ENCODE measurements around the gene SLC26A6.

SLC26A6 gene

DNA sequence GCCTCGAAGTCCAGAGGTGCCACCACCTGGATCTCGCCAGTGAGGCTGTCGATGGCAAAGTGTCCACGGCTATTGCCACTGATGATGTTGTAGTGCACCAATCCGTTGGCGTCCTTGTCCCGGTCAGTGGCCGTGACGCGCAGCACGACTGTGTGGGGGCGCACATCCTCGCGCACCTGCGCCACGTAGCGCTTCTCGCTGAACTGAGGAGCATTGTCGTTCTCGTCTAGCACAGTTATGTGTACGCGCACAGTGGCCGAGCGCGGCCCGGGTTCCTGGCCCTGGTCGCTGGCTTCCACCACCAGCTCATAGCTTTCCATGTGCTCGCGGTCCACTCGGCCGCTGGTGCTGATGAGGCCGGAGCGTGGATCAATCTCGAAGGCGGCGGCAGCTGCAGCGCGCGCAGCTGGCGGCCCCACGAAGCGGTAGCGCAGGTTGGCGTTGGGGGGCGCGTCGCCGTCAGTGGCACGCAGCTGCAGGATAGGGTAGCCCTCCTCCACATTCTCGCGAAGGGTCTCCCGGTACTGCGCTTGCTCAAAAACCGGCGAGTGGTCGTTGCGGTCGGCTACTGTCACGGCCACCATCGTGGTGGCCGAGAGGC lies 25.6 kb upstream of the SLC26A6 start:
- no peak for DNase-seq (ENCODE audit: low spot score)
- no peak for TF ChIP-seq CTCF (IDR thresholded peaks at IDR 0.05; ENCODE audit: extremely low read depth, missing control alignments)

DNA sequence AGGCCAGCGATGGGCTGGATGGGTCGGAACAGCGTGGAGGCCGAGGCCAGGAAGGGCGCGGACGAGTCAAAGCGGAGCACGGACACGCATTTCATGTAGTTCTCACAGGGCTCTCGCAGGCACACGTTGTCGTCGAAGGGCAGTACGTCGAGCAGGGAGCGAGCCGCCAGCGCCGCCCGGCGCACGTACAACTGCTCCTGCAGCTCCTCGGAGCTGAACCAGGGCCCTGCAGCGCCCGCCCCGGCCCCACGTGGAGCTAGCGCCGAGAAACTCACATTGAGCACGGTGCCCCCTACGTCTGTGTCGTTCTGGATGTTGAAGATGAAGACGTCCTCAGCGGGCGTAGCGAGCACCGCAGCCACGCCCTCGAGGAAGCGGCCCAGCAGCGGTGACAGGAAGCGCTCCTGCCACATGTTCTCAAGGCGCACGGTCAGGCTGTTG lies 21.6 kb upstream of the SLC26A6 start:
- DNase-seq (ENCODE audit: low spot score): no peak
- no peak for TF ChIP-seq CTCF (IDR thresholded peaks at IDR 0.05; ENCODE audit: extremely low read depth, missing control alignments)

- peak; percentile 80 for TF ChIP-seq CTCF (IDR thresholded peaks at IDR 0.05; ENCODE audit: extremely low read depth, missing control alignments)
- DNase-seq (ENCODE audit: low spot score): peak; percentile 94
Observed at GRCh38 chr3:48656061-48656840, 21.0 kb upstream of the SLC26A6 start.

DNA sequence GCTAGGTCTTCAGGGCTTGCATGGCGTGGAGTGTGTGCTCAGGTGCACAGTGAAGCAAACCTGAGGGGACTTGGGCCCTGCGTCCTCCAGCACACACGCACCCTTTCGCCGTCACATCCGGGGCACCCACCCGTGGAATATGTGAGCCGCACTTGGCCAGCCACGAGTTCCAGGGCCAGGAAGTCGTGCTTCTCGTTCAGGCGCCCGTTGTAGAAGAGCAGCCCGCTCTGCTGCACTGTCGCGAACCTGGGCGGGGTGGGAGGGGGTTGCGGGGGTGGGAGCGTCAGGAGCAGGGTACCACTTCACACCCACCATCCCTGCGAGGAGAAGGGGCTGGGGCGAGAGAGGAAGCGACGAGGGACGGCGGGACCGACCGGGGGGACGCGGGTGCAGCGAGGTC lies 20.3 kb upstream of the SLC26A6 start:
- TF ChIP-seq CTCF (IDR thresholded peaks at IDR 0.05; ENCODE audit: extremely low read depth, missing control alignments): no peak
- no peak for DNase-seq (ENCODE audit: low spot score)

- no peak for TF ChIP-seq CTCF (IDR thresholded peaks at IDR 0.05; ENCODE audit: extremely low read depth, missing control alignments)
- DNase-seq (ENCODE audit: low spot score): no peak
Observed at GRCh38 chr3:48655063-48655462, 19.8 kb upstream of the SLC26A6 start.

DNA sequence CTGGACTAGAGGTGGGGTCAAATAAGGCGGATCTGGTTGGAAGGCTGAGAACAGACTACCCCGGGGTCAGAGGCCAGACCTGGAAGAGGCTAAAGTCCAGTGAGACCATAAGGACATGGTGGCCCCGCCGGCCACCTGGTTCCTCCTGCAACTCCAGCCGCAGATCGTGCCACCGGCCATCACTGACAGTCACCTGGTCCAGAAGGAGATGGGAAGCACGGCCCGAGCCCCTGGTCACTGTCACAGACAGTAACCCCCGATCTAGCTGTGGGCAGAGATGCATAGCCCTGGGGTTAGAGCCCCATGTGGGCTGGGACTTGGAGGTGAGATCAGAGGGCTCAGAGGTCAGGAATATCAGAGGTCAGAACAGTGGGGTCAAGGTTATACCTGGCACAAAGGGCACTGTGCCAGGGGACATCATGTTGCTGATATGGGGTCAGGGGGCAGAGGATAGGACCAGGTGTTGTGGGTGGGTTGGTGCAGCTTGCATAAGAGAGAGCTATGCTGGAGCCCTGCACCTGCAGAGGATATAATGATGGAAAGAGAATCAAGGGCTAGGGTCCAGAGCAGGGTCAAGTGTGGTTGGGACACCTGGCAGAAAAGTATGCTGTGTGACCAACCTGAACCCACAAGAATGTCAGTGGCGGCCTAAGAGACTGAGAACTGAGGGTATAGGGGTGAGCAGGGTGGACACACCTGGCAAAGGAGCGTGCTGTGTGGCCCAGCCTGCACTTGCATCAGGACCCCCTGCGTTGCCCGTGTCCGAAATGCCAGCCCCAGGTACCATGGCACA lies 17.9 kb upstream of the SLC26A6 start:
- DNase-seq (ENCODE audit: low spot score): no peak

More for the DNA sequence above, 17.9 kb upstream of the SLC26A6 start:
- no peak for TF ChIP-seq CTCF (IDR thresholded peaks at IDR 0.05; ENCODE audit: extremely low read depth, missing control alignments)

Measured in GM20000 (cell line).